AG10803 (cell line): ENCODE data around the gene PDCD4.

ENCODE experiments used
- DNase-seq: peaks from one replicate; pipeline ENCODE4 v3.0.0; 2010; ENCODE audit warnings: low read depth
- H3K4me3 ChIP-seq: 2 replicates; pipeline ENCODE4 v1.5.1; 2011; ENCODE audit warnings: mild to moderate bottlenecking, low read length, control low read depth
- CTCF ChIP-seq: conservative IDR thresholded peaks from 2 replicates; pipeline ENCODE4 v1.5.1; 2011; ENCODE audit warnings: mild to moderate bottlenecking, low read length, control low read depth, inconsistent platforms

Gene PDCD4

DNA sequence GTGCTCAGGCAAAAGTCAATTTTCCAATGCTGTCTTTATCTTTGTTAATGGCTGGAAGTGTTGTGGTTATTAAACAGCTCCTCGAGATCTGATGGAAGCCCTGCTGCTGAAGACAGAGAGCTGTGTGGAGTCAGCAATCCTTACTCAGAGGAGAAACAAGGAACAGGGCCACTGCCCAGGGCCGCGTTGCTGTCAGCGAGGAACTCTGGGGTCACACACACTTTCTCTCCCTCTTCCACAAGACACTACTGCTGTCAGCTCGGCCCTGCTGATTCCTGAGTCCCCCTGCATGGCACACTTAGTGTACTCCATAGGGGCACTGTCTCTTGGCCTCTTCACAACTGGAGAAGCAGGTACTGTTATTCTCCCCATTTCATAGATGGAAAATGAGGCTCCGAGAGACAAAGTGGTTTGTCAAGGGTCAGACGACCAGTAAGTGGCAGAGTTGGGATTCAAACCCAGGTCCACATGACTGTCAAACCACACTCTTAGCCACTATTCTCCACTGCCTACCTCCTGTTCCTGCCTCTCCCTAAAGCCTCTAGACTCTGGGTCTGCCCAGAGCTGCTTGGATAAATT, 29.3 kb upstream of the PDCD4 start:
- no peak for DNase-seq
- no peak overlapping the region for H3K4me3 ChIP-seq
- TF ChIP-seq CTCF: no peak

DNA sequence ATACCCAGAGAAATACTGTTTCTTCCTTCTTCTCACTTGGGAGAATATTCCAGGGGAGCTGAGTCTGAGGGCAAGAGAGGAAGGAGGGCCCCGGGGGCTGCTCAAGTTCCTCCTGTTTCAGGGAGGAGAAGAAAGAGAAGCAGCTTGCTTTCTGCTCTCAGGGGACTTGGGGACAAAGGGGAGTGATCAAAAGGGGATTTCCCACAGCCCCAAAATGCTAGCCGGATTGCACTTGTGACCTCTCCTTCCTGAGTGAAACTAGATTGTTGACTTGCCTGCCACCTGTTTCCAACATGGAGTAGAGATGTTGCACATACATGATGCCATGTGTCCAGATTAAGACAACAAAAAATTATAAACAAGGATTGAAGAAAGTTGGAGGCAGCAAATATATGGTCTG, 28.7 kb upstream of the PDCD4 start:
- TF ChIP-seq CTCF: no peak
- no peak overlapping the region for H3K4me3 ChIP-seq
- no peak for DNase-seq

DNA sequence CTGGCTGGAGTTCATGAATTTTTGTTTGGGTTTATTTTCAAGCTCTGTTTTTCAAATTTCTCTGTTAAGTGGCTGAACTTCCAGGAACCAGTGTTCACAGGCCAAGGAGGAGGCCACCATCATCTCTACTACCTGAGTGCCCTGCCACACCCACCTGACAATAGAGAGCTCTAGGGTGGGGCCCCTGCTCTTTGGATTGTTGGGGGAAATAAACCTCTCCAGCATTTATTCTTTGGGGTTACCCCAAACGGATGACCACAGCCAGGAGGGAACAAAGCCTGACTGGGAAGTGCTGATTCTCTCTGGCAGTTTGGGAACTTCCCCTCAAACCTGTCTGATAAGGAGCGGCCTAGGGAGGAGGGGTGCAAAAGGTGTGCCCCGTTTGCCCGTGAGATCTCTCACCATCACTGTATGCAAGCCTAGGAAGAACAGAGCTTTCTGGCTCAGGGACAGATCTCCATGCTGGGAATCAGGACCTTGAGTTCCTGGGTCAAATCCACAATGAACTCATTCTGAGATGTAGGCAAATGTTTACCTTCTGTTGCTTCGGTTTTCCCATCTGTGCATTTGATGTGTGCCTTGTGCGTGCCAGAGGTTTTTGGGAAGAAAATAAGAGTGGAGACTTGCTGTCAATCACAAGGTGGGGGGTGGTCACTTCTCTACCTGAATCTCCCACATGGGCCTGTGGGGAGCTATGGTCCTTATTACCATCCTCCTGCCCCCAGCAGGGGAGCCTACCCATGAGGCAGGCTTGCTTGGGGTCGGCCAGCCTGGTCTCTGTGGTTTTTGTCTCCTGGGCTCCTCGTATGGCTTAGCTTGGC, 27.7 kb upstream of the PDCD4 start:
- TF ChIP-seq CTCF: no peak
- DNase-seq: no peak
- H3K4me3 ChIP-seq: no peak overlapping the region

DNA sequence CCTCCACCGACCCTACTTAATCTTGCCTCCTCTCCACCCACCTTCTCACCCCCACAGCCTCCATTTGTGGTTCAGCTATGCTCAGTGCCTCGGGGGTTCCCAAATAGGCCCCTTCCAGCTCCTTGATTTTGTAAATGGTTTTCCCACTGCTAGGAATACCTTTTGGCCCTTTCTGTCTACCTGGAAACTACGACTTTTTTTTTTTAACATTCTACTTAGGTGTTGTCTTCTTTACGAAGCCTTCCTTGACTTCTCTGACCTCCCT, 27.2 kb upstream of the PDCD4 start:
- no peak overlapping the region for H3K4me3 ChIP-seq
- no peak for DNase-seq
- TF ChIP-seq CTCF: no peak

DNA sequence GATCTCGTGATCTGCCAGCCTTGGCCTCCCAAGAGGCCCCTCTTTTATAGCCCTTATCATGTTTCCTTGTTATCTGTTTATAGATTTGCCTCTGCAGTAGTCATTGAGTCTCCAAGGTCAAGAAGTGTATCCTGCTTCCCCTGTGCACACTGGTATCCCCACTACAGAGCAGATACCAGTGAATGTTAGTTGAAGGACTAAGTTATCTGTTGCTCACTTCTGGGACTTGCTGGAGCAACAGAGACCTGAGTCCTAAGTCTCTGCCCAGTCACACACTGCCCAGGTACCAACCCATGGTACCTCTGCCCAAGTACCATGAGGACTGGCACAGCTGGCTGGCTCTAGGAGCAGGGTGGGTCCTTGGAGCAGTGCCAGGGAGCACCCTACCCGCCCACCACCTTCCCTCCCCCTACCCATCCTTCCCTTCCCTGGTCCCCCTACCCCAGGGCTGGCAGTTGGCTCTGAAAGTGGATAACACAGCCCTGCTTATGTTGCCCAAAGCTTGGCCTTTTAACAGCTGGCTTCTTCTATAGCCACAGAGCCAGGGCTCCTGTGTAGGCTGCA, 26.5 kb upstream of the PDCD4 start:
- no peak overlapping the region for H3K4me3 ChIP-seq
- DNase-seq: no peak
- TF ChIP-seq CTCF: no peak

DNA sequence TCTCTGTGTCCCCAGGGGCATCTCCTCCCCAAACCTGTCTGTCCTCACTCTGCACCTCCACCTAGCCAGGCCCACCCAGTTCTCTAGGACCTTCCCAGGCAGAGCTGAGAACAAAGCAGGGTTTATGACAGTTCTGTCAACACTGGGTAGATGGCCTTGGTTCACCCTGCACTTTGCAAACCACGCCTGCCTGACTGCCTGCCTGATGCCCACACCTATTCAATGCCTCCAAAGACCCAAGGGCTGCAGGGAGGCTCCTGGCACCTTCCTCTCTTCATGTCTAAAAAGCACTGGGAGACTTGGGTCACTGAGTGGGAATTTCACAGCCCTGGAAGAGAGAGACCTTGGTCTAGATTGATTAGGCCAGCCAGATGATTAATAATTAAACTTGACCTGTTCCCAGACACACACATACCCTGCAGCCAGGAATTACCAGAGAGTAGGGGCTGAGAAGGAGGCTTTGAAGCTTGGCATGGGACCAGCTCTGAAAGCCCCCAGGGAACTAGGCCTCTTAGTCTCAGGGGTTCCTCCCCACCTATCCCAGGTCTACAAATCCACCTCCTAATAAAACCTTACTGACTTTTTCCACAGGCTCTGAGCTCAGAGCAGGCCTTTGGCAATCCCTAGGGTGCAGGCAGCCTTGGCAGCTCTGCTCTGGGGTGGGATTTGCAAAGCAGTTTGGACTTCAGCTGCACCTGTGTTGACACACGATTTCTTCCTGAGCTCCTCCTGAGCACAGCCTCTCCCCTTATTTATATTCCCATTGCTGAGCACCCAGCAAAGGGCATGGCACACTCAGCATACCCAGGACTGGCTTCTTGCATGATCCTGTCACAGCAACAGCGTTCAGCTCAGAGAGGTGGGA, 25.7 kb upstream of the PDCD4 start:
- no peak for DNase-seq
- no peak overlapping the region for H3K4me3 ChIP-seq
- TF ChIP-seq CTCF: no peak
